DOHH2 (cell line): ENCODE results near the gene FEM1C.

ENCODE experiments used
- H3F3A ChIP-seq: fragments of 200-600 bp; sonication (generic), shearing (Covaris generic); 2 replicates; pipeline ENCODE4 v1.6.0; 2016; ENCODE audit warnings: antibody characterized with exemption, mild to moderate bottlenecking; ENCODE audit not compliant: control insufficient read depth, insufficient read depth
- H3K27ac ChIP-seq: fragments of 200-600 bp; sonication (generic); 2 replicates; pipeline ENCODE4 v1.5.1; 2014; ENCODE audit warnings: low read depth, mild to moderate bottlenecking, low read length, moderate library complexity
- H3K27me3 ChIP-seq: fragments of 200-600 bp; sonication (generic); 2 replicates; pipeline ENCODE4 v1.6.1; 2014; ENCODE audit warnings: mild to moderate bottlenecking, low read length, mixed read lengths; ENCODE audit not compliant: control insufficient read depth
- H3K36me3 ChIP-seq: fragments of 200-600 bp; sonication (generic); 2 replicates; pipeline ENCODE4 v1.6.1; 2014; ENCODE audit warnings: mild to moderate bottlenecking, low read length, moderate library complexity, mixed read lengths; ENCODE audit not compliant: control insufficient read depth
- H3K4me1 ChIP-seq: fragments of 200-600 bp; sonication (generic); 2 replicates; pipeline ENCODE4 v1.6.1; 2014; ENCODE audit warnings: mild to moderate bottlenecking, low read length, mixed read lengths; ENCODE audit not compliant: control insufficient read depth
- H3K4me2 ChIP-seq: fragments of 200-600 bp; sonication (generic); 2 replicates; pipeline ENCODE4 v1.6.0; 2014; ENCODE audit warnings: mild to moderate bottlenecking, low read length, moderate library complexity
- H3K4me3 ChIP-seq: fragments of 200-600 bp; sonication (generic); 2 replicates; pipeline ENCODE4 v1.5.1; 2014; ENCODE audit warnings: mild to moderate bottlenecking, low read length, mixed read lengths
- H3K79me2 ChIP-seq: fragments of 200-600 bp; sonication (generic); 2 replicates; pipeline ENCODE4 v1.6.1; 2014; ENCODE audit warnings: mild to moderate bottlenecking, low read length, mixed read lengths; ENCODE audit not compliant: control insufficient read depth
- H3K9me2 ChIP-seq: fragments of 200-600 bp; sonication (generic); replicated peaks from 2 replicates; pipeline ENCODE4 v1.6.1; 2014; ENCODE audit warnings: mild to moderate bottlenecking, low read length, mixed read lengths; ENCODE audit not compliant: control insufficient read depth
- H3K9me3 ChIP-seq: fragments of 200-600 bp; sonication (generic); 2 replicates; pipeline ENCODE4 v1.6.1; 2014; ENCODE audit warnings: antibody characterized with exemption, low read length, mixed read lengths; ENCODE audit not compliant: control insufficient read depth, insufficient read depth
- H4K20me1 ChIP-seq: fragments of 200-600 bp; sonication (generic); 2 replicates; pipeline ENCODE4 v1.6.0; 2014; ENCODE audit warnings: low read depth, mild to moderate bottlenecking, antibody characterized with exemption, low read length, moderate library complexity; ENCODE audit not compliant: control insufficient read depth, insufficient read depth
- EZH2phosphoT487 ChIP-seq: fragments of 200-600 bp; sonication (generic); IDR thresholded peaks from 2 replicates; pipeline ENCODE4 v1.6.1; 2017; ENCODE audit warnings: borderline replicate concordance, mild to moderate bottlenecking, antibody characterized with exemption, low read length, moderate library complexity, mixed read lengths
- TF ChIP-seq, protein P1 (sequence below): fragments of 200-600 bp; sonication (generic); IDR thresholded peaks from one replicate; pipeline ENCODE4 v1.5.1; 2014; ENCODE audit warnings: antibody characterized with exemption, mild to moderate bottlenecking, low read depth, low read length; ENCODE audit not compliant: poor library complexity, severe bottlenecking

Gene FEM1C

DNA sequence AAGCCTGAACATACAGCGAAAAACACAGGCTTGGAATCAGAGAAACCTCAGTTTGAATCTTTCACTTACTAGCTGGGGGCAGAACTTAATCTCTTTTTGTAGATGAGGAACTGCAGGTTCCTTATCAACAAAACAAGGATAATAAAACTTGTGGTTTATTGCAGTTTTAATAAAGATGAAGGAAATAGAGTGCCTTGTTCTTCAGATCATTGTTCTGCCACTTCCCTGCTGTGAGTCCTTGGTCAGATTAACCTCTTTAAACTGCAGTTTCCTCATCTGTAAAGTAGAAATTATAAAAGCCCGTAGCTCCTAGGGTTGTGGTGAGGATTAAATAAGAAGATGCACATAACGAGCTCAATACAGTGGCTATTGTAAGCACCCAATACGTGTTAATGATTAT is 57.4 kb downstream of the FEM1C start:
- H3K27ac ChIP-seq, result no peak overlapping the region
- no peak overlapping the region for H3K4me3 ChIP-seq
- no peaks in the 10 kb centered on the region for H3F3A ChIP-seq
- no peaks in the 10 kb centered on the region for H4K20me1 ChIP-seq
- H3K36me3 ChIP-seq, result no peaks in the 10 kb centered on the region
- H3K9me3 ChIP-seq, result no peaks in the 10 kb centered on the region
- H3K9me2 ChIP-seq, result no peaks in the 10 kb centered on the region; the same call in 1 of the 2 replicates
- no peaks in the 10 kb centered on the region for H3K79me2 ChIP-seq
- no peak overlapping the region for H3K4me2 ChIP-seq
- H3K4me1 ChIP-seq, result no peaks in the 10 kb centered on the region
- no peaks in the 10 kb centered on the region for H3K27me3 ChIP-seq
- no peak for TF ChIP-seq EZH2phosphoT487
- TF ChIP-seq, protein P1, sequence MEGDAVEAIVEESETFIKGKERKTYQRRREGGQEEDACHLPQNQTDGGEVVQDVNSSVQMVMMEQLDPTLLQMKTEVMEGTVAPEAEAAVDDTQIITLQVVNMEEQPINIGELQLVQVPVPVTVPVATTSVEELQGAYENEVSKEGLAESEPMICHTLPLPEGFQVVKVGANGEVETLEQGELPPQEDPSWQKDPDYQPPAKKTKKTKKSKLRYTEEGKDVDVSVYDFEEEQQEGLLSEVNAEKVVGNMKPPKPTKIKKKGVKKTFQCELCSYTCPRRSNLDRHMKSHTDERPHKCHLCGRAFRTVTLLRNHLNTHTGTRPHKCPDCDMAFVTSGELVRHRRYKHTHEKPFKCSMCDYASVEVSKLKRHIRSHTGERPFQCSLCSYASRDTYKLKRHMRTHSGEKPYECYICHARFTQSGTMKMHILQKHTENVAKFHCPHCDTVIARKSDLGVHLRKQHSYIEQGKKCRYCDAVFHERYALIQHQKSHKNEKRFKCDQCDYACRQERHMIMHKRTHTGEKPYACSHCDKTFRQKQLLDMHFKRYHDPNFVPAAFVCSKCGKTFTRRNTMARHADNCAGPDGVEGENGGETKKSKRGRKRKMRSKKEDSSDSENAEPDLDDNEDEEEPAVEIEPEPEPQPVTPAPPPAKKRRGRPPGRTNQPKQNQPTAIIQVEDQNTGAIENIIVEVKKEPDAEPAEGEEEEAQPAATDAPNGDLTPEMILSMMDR, result no peak

DNA sequence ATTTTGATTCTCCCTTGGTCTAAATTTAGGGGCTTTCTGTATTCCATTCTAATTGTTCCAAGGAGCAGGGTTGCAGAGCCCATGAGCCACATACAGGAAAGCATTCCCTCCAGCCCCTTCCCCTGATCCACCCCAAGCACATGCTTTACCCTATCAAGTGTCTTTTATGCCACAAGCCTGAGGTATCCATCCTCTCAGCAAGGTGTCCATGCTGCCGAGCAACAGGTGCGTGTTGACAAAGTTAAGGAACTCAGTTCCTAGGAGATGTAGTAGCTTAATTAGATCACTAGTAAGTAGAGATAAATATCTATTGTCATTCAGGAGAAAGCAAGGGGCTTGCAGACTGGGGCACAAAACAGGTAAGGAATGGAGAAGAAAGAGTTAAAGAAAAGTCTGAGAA is 57.8 kb downstream of the FEM1C start:
- Histone ChIP-seq H3K9me3 (no peaks in the 10 kb centered on the region), H3K4me1 (no peaks in the 10 kb centered on the region), H3K36me3 (no peaks in the 10 kb centered on the region), H4K20me1 (no peaks in the 10 kb centered on the region), H3K9me2 (no peaks in the 10 kb centered on the region; the same call in 1 of the 2 replicates), H3K79me2 (no peaks in the 10 kb centered on the region), H3K27ac (no peak overlapping the region), H3K4me2 (no peak overlapping the region), H3K27me3 (no peaks in the 10 kb centered on the region), H3F3A (no peaks in the 10 kb centered on the region), H3K4me3 (no peak overlapping the region)
- no peak for TF ChIP-seq EZH2phosphoT487
- TF ChIP-seq, protein P1, result no peak

DNA sequence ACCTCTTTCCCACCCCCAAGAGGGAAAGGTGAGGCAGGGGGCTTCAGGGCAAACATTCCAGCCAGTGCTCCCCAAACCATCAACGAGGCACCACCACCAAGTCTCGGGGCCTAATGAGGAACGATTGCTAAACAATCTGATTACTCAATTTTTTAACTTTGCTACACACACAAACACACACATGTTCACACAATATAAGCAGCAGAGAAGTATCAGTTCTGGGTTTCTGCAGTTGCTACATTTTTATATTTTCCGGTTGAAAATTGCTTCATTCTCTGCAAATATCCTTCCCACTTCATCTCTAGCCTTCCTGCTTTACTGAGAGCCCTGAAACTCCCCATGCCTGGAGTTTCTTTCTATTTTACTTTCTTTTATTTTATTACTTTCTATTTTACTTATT is 60.2 kb downstream of the FEM1C start:
- TF ChIP-seq EZH2phosphoT487, result no peak
- TF ChIP-seq, protein P1, result no peak
- Histone ChIP-seq H3K27ac (no peak overlapping the region), H3K4me3 (no peak overlapping the region), H3K4me1 (no peaks in the 10 kb centered on the region; the same call in 1 of the 2 replicates), H3K9me3 (no peaks in the 10 kb centered on the region), H3K4me2 (no peak overlapping the region), H3F3A (no peaks in the 10 kb centered on the region), H4K20me1 (no peaks in the 10 kb centered on the region), H3K36me3 (no peaks in the 10 kb centered on the region), H3K9me2 (no peaks in the 10 kb centered on the region; the same call in 1 of the 2 replicates), H3K27me3 (peaks cover 4% of the 10 kb centered on the region; the same call in 1 of the 2 replicates), H3K79me2 (no peaks in the 10 kb centered on the region)
